HG03064 (cell line): Measurements from ENCODE around the gene SHH.

Experiments used
- ATAC-seq: cut with Tn5 transposase; IDR thresholded peaks from one replicate; pipeline ENCODE4 v1.9.1; 2021; ENCODE audit warnings: low read depth; ENCODE audit not compliant: unreplicated experiment

The SHH gene

GRCh38 chr7:155807789-155808548 lies 4.3 kb downstream of the SHH start:
- no peak for ATAC-seq

GRCh38 chr7:155807065-155807671 lies 5.1 kb downstream of the SHH start:
- ATAC-seq = no peak

GRCh38 chr7:155806096-155806871 lies 6.0 kb downstream of the SHH start:
- no peak for ATAC-seq

GRCh38 chr7:155805826-155806095 lies 6.5 kb downstream of the SHH start:
- no peak for ATAC-seq

- ATAC-seq = no peak
Observed at GRCh38 chr7:155804897-155805825, 7.1 kb downstream of the SHH start.

GRCh38 chr7:155804431-155804831 lies 7.8 kb downstream of the SHH start:
- no peak for ATAC-seq

GRCh38 chr7:155803418-155804376 lies 8.6 kb downstream of the SHH start:
- no peak for ATAC-seq

GRCh38 chr7:155802906-155803417 lies 9.3 kb downstream of the SHH start:
- no peak for ATAC-seq

- ATAC-seq = no peak
Observed at GRCh38 chr7:155802291-155802690, 10.0 kb downstream of the SHH start.

GRCh38 chr7:155800741-155801267 lies 11.5 kb downstream of the SHH start:
- no peak for ATAC-seq

- ATAC-seq = no peak
Observed at GRCh38 chr7:155800301-155800700, 12.0 kb downstream of the SHH start.

- ATAC-seq = no peak
Observed at GRCh38 chr7:155799514-155799913, 12.7 kb downstream of the SHH start.

- no peak for ATAC-seq
Observed at GRCh38 chr7:155798673-155799439, 13.4 kb downstream of the SHH start.

- ATAC-seq = no peak
Observed at GRCh38 chr7:155797262-155798250, 14.7 kb downstream of the SHH start.

GRCh38 chr7:155796381-155797261 lies 15.6 kb downstream of the SHH start:
- no peak for ATAC-seq

GRCh38 chr7:155795951-155796350 lies 16.3 kb downstream of the SHH start:
- ATAC-seq = no peak
